Cardiac fibroblast (primary cell): ENCODE measurements around the gene LPP.

ENCODE experiments used
- DNase-seq, 2 donors: peaks; one replicate each; pipeline versions ENCODE4 v3.0.0 to v3.0.0-alpha.2; 2010; ENCODE audit warnings: low read depth in 2 of 2
- H3K4me3 ChIP-seq, 2 donors: replicated peaks in 1 of 2; 1 replicate in 1 of 2; 2 replicates in 1 of 2; pipeline ENCODE4 v1.5.1; 2011; ENCODE audit warnings: low read depth in 2 of 2, low read length in 2 of 2, mild to moderate bottlenecking in 2 of 2, moderate library complexity in 1 of 2
- CTCF ChIP-seq: IDR thresholded peaks from one replicate; pipeline ENCODE4 v1.5.1; 2011; ENCODE audit warnings: low read depth, mild to moderate bottlenecking, low read length, inconsistent platforms

The LPP gene

DNA sequence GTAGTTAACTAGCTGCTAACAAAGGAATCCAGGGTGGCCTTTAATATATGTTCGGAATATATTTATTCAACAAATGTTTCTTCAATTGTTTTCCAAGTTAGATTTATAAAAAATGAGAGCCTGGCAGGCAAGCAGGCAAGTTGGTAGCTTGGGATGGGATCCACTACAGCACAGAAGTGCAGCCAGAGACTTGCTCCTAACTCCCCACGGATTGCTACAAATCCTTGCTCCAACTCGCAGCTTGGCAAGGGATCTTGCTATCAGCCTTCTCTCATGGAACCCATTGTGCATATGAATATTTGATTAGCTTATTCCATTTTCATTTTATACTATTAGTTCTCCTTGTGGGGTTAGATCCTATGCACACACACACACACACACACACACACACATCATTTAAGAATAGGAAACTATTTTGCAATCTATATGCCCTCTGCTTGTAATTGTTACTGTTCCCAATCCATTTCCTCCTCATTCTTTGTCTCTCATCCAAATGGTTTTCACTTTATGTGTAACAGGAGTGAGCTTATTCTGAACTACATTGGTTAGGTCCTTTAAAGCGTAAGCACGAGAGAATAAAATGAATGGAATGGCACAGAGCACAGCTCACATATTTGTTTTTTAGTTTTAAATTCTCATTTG, 505.6 kb downstream of the LPP start:
- H3K4me3 ChIP-seq: no peak overlapping the region
- peak in 1 of 2 donors; percentile 67 for DNase-seq
- no peak for TF ChIP-seq CTCF

- DNase-seq: no peak
- no peak overlapping the region for H3K4me3 ChIP-seq
- TF ChIP-seq CTCF: no peak
These were observed 506.5 kb downstream of the LPP start for GRCh38 chr3:188660415-188660814.

DNA sequence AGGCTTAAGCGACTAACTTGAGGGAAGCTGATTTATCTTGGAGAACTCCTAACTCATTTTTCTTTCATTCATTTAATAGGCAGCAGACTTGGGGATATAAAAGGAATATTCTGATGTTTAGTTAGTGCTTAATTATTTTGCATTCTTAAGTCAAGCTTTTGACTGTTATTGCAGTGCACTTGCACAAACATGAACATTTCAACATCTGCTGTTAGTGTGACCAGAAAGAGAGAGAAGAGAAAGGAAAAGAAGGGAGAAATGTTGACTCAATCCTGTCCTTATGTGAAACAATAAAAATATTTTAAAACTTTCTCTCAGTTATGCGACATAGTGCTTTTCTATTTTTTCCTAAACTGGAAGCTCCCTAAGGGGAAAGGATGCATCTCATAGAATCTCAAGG, 507.8 kb downstream of the LPP start:
- DNase-seq: no peak
- no peak overlapping the region for H3K4me3 ChIP-seq
- TF ChIP-seq CTCF: no peak

- no peak overlapping the region for H3K4me3 ChIP-seq
- no peak for DNase-seq
- no peak for TF ChIP-seq CTCF
These were observed 508.3 kb downstream of the LPP start for GRCh38 chr3:188662214-188662613.

GRCh38 chr3:188662795-188663194, 508.8 kb downstream of the LPP start:
- no peak overlapping the region for H3K4me3 ChIP-seq
- TF ChIP-seq CTCF: no peak
- no peak for DNase-seq

GRCh38 chr3:188663839-188664238, 509.9 kb downstream of the LPP start:
- no peak for TF ChIP-seq CTCF
- no peak for DNase-seq
- H3K4me3 ChIP-seq: no peak overlapping the region

GRCh38 chr3:188664795-188665194, 510.8 kb downstream of the LPP start:
- TF ChIP-seq CTCF: peak; percentile 24
- peak in 1 of 2 donors; percentile 39 for DNase-seq
- no peak overlapping the region for H3K4me3 ChIP-seq
